Mesenchymal stem cell (in vitro differentiated cells and primary cell): Measurements from ENCODE around the gene KRT71. TPM values are rescaled to one million over a fixed set of nuclear protein-coding genes. Genes with fewer than 3 reads are reported as not detected.

Experiments used
- DNase-seq: peaks from one replicate; pipeline ENCODE4 v3.0.0-alpha.2; 2013
- H2AFZ ChIP-seq: one replicate; pipeline ENCODE4 v1.6.1; 2013; ENCODE audit warnings: low read depth, mild to moderate bottlenecking, control low read depth, inconsistent platforms, low read length, moderate library complexity
- H2AK5ac ChIP-seq: 2 replicates; pipeline ENCODE4 v1.6.1; 2013; ENCODE audit warnings: low read length, moderate library complexity, mild to moderate bottlenecking, inconsistent platforms; ENCODE audit not compliant: severe bottlenecking
- H2BK120ac ChIP-seq: one replicate; pipeline ENCODE4 v1.6.1; 2013; ENCODE audit warnings: low read depth, mild to moderate bottlenecking, inconsistent platforms, low read length, moderate library complexity
- H2BK12ac ChIP-seq, 2 experiments: one replicate each; pipeline ENCODE4 v1.6.1; 2013; ENCODE audit warnings: inconsistent platforms in 2 of 2, low read length in 2 of 2, mild to moderate bottlenecking in 2 of 2, moderate library complexity in 2 of 2, control low read depth in 1 of 2
- H2BK15ac ChIP-seq: one replicate; pipeline ENCODE4 v1.6.1; 2013; ENCODE audit warnings: mild to moderate bottlenecking, low read depth, inconsistent platforms; ENCODE audit not compliant: poor library complexity, severe bottlenecking
- H2BK5ac ChIP-seq: 2 replicates; pipeline ENCODE4 v1.6.1; 2013; ENCODE audit warnings: low read depth, mild to moderate bottlenecking, low read length, control low read depth, inconsistent platforms; ENCODE audit not compliant: poor library complexity, severe bottlenecking
- H3K14ac ChIP-seq, 2 experiments: one replicate each; pipeline ENCODE4 v1.6.1; 2013; ENCODE audit warnings: inconsistent platforms in 2 of 2, low read length in 2 of 2, control low read depth in 1 of 2, mild to moderate bottlenecking in 1 of 2, moderate library complexity in 1 of 2
- H3K18ac ChIP-seq, 2 experiments: one replicate each; pipeline ENCODE4 v1.6.1; 2013; ENCODE audit warnings: inconsistent platforms in 2 of 2, low read length in 2 of 2, control low read depth in 1 of 2, low read depth in 1 of 2, mild to moderate bottlenecking in 1 of 2
- H3K23ac ChIP-seq, 2 experiments: one replicate each; pipeline ENCODE4 v1.6.1; 2013; ENCODE audit warnings: inconsistent platforms in 2 of 2, low read length in 2 of 2, mild to moderate bottlenecking in 2 of 2, moderate library complexity in 2 of 2, control low read depth in 1 of 2
- H3K27ac ChIP-seq: 2 replicates; pipeline ENCODE4 v1.5.1; 2013; ENCODE audit warnings: mild to moderate bottlenecking, moderate library complexity, low read length, control low read depth, inconsistent platforms; ENCODE audit not compliant: poor library complexity, severe bottlenecking
- H3K27me3 ChIP-seq, 2 experiments: 2 replicates each; pipeline versions ENCODE4 v1.6.1 to v1.7.0; 2013; ENCODE audit warnings: low read length in 2 of 2, mild to moderate bottlenecking in 2 of 2, moderate library complexity in 2 of 2, control low read depth in 1 of 2, inconsistent platforms in 1 of 2; ENCODE audit not compliant: control insufficient read depth in 1 of 2, insufficient read depth in 1 of 2
- H3K36me3 ChIP-seq, 2 experiments: 2 replicates each; pipeline versions ENCODE4 v1.6.1 to v1.7.0; 2013; ENCODE audit warnings: low read length in 2 of 2, control low read depth in 1 of 2, inconsistent platforms in 1 of 2, low read depth in 1 of 2, mild to moderate bottlenecking in 1 of 2; ENCODE audit not compliant: insufficient read depth in 2 of 2, control insufficient read depth in 1 of 2
- H3K4ac ChIP-seq, 2 experiments: one replicate each; pipeline ENCODE4 v1.6.1; 2013; ENCODE audit warnings: inconsistent platforms in 2 of 2, low read length in 2 of 2, mild to moderate bottlenecking in 2 of 2, moderate library complexity in 2 of 2, control low read depth in 1 of 2, low read depth in 1 of 2
- H3K4me1 ChIP-seq: 2 replicates; pipeline ENCODE4 v1.6.1; 2013; ENCODE audit warnings: low read depth, low read length, control low read depth; ENCODE audit not compliant: control insufficient read depth, insufficient read depth
- H3K4me2 ChIP-seq: 2 replicates; pipeline ENCODE4 v1.6.1; 2013; ENCODE audit warnings: low read length, mild to moderate bottlenecking, inconsistent platforms; ENCODE audit not compliant: poor library complexity, severe bottlenecking
- H3K4me3 ChIP-seq, 2 experiments: 2 replicates each; pipeline versions ENCODE4 v1.5.1 to v1.7.0; 2013; ENCODE audit warnings: low read length in 2 of 2, mild to moderate bottlenecking in 2 of 2, control low read depth in 1 of 2, low read depth in 1 of 2; ENCODE audit not compliant: insufficient read depth in 1 of 2
- H3K79me1 ChIP-seq: replicated peaks from 2 replicates; pipeline ENCODE4 v1.6.1; 2013; ENCODE audit warnings: mild to moderate bottlenecking, control low read depth, low read length, inconsistent platforms; ENCODE audit not compliant: poor library complexity, severe bottlenecking
- H3K9ac ChIP-seq: 2 replicates; pipeline ENCODE4 v1.7.0; 2013; ENCODE audit warnings: mild to moderate bottlenecking, low read length, moderate library complexity
- H3K9me3 ChIP-seq: 2 replicates; pipeline ENCODE4 v1.7.0; 2013; ENCODE audit warnings: mild to moderate bottlenecking, low read length; ENCODE audit not compliant: control insufficient read depth
- H4K8ac ChIP-seq: one replicate; pipeline ENCODE4 v1.6.1; 2013; ENCODE audit warnings: inconsistent platforms, mild to moderate bottlenecking, low read length, moderate library complexity
- H4K91ac ChIP-seq: one replicate; pipeline ENCODE4 v1.6.1; 2013; ENCODE audit warnings: mild to moderate bottlenecking, low read length, inconsistent platforms
- WGBS: methylation state at CpG from one replicate; pipeline ENCODE4 v1.1.7; 2013; ENCODE audit warnings: mixed read lengths; 5-methylcytosine and 5-hydroxymethylcytosine counted together
- polyA plus RNA-seq, 2 experiments: library from polyadenylated mRNA; stranded (reverse); fragments of 200-250 nt; gene quantifications; one replicate each; pipeline ENCODE4 v1.2.3, GENCODE V29; 2013

Gene KRT71
- polyA plus RNA-seq (2013, experiment 1 of 2), result not detected
- not detected for polyA plus RNA-seq (2013, experiment 2 of 2)

DNA sequence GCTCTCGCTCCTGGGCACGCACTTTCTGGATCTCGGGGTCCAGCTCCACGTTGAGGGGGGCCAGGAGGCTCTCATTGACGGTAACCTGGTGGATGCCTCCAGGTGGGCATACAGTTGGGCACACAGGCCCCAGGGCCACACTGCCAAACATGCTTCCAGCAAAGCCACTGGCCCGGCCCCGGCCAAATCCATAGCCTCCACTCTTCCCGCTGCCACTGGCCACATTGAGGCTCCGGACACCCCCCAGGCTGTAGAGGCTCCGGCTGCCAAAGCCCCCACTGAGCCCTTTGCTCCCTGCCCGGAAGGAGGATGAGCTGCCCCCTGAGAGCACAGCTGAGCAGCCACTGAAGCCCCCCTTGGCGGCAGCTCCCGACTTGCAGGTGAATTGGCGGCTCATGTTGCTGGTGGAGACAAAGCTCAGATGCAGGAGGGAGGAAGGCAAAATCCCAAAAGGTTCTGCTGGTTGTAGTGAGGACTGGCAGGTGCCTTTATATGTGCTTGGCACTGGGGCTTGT, at the start of gene KRT71:
KRT71 (minus strand) TSS at position 465 of the 515 bp plus-strand sequence; CDS start at position 397, 68 bp downstream.
- no peak within 1 kb of the TSS for H3K18ac ChIP-seq
- peaks cover 30 to 88% of the 10 kb centered on the region in 2 experiments for H3K27me3 ChIP-seq
- no peak within 1 kb of the TSS for H4K91ac ChIP-seq
- no peak within 1 kb of the TSS for H2BK12ac ChIP-seq
- H4K8ac ChIP-seq, result no peak within 1 kb of the TSS
- no peaks in the 10 kb centered on the region for H3K4me1 ChIP-seq
- H3K4me2 ChIP-seq, result no peak within 1 kb of the TSS
- no peaks in the 10 kb centered on the region for H3K9me3 ChIP-seq
- WGBS, result 78% methylated on average over 14 of the region's 14 CpGs
- no peaks in the 10 kb centered on the region for H3K36me3 ChIP-seq
- no peak within 1 kb of the TSS for H3K4ac ChIP-seq
- no peak within 1 kb of the TSS for H3K23ac ChIP-seq
- DNase-seq, result no peak
- no peak within 1 kb of the TSS for H3K9ac ChIP-seq
- no peaks in the 10 kb centered on the region for H3K79me1 ChIP-seq
- H2BK15ac ChIP-seq, result no peak within 1 kb of the TSS
- H2AFZ ChIP-seq, result no peak within 1 kb of the TSS
- no peak within 1 kb of the TSS for H2AK5ac ChIP-seq
- H3K14ac ChIP-seq, result no peak within 1 kb of the TSS
- no peak within 1 kb of the TSS for H3K4me3 ChIP-seq
- no peak within 1 kb of the TSS for H2BK5ac ChIP-seq
- no peak within 1 kb of the TSS for H2BK120ac ChIP-seq
- H3K27ac ChIP-seq, result no peak within 1 kb of the TSS

DNA sequence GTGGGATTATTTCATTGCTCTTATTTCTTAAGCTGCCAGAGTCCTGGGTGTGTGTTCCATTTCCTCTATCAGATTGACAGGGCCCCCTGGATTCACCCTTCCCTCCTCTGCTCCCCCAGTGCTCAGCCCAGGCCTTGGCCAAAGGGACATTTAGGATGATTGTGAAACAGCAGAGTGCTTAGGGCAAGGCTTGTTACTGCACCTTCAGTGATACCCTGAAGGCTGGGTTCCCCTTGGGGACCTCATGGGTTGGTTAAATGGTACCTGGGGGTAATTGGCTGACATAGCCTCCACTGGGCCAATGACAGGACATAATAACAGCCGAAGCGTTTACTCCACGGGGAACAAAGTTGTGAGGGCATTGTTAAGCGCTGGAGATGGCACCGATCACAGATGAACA, 49.6 kb upstream of the KRT71 start:
- Histone ChIP-seq H3K36me3 (no peaks in the 10 kb centered on the region), H3K4me3 (no peak overlapping the region), H3K9me3 (no peaks in the 10 kb centered on the region), H3K4me1 (no peaks in the 10 kb centered on the region), H2AFZ (no peak overlapping the region), H3K9ac (no peak overlapping the region), H3K4me2 (no peak overlapping the region), H3K79me1 (no peaks in the 10 kb centered on the region), H3K23ac (no peak overlapping the region), H2BK12ac (no peak overlapping the region), H2AK5ac (no peak overlapping the region), H2BK5ac (no peak overlapping the region), H4K8ac (no peak overlapping the region), H3K27me3 (peaks cover 33 to 75% of the 10 kb centered on the region in 2 experiments), H4K91ac (no peak overlapping the region), H3K14ac (no peak overlapping the region), H2BK15ac (no peak overlapping the region), H3K18ac (no peak overlapping the region), H3K4ac (no peak overlapping the region), H3K27ac (no peak overlapping the region), H2BK120ac (no peak overlapping the region)
- 88% methylated on average over 5 of the region's 5 CpGs for WGBS
- no peak for DNase-seq

DNA sequence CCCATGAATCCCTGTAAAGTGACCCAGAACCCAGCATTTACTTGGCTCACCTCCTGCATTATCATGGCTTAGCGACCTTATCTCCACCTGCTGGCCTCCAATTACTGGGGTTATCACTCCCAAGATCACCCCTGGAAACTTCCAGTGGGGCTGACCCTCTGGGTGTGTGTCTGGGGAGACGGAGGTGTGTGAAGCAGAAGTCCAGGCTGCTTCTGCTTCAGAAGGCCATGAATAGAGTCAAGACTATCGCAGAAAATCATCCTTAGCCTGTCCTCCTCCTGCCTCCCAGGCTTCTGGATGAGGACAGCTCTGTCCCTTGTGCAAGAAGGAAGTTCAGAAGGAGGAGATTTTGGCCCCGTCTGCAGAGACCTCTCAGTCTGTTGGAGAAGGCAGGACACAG, 48.7 kb upstream of the KRT71 start:
- Histone ChIP-seq H3K9me3 (no peaks in the 10 kb centered on the region), H3K4me2 (no peak overlapping the region), H3K18ac (no peak overlapping the region), H3K79me1 (no peaks in the 10 kb centered on the region), H2BK12ac (no peak overlapping the region), H2AFZ (no peak overlapping the region), H3K14ac (no peak overlapping the region), H3K4me3 (no peak overlapping the region), H4K91ac (no peak overlapping the region), H3K9ac (no peak overlapping the region), H2BK120ac (no peak overlapping the region), H3K4me1 (no peaks in the 10 kb centered on the region), H3K4ac (no peak overlapping the region), H2BK5ac (no peak overlapping the region), H3K23ac (no peak overlapping the region), H3K36me3 (no peaks in the 10 kb centered on the region), H3K27ac (no peak overlapping the region), H3K27me3 (peaks cover 24 to 70% of the 10 kb centered on the region in 2 experiments), H2AK5ac (no peak overlapping the region), H4K8ac (no peak overlapping the region), H2BK15ac (no peak overlapping the region)
- DNase-seq, result no peak
- 86% methylated on average over 2 of the region's 4 CpGs for WGBS

DNA sequence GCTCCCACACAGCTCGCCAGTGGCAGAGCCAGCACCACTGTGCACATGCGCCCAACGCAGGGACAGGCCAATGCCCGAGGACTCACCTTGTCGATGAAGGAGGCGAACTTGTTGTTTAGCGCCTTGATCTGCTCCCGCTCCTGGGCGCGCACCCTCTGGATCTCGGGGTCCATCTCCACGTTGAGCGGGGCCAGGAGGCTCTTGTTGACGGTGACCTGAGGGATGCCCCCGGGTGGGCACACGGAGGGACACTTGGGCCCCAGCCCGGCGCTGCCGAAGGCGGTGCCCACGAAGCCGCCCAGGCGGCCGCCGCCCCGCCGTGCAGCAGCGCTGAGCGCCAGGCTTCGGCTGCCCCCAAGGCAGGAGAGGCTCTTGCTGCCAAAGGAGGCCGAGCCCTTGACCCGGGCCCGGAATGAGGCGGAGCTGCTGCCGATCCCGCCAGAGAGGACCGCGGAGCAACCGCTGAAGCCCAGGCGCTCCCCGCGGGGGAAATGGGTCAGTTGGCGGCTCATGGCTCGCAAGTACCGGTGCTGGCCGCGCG, 48.1 kb upstream of the KRT71 start, which contains the start of gene KRT72:
KRT72 (minus strand) TSS at position 523 of the 541 bp plus-strand sequence; CDS start at position 512, 11 bp downstream.
- no peak within 1 kb of the TSS for H4K8ac ChIP-seq
- no peak within 1 kb of the TSS for H2BK12ac ChIP-seq
- peaks cover 24 to 68% of the 10 kb centered on the region in 2 experiments for H3K27me3 ChIP-seq
- H2BK5ac ChIP-seq, result no peak within 1 kb of the TSS
- H2BK15ac ChIP-seq, result peak within 1 kb of the TSS; percentile 12
- no peak within 1 kb of the TSS for H3K9ac ChIP-seq
- no peak within 1 kb of the TSS for H3K14ac ChIP-seq
- no peak within 1 kb of the TSS for H4K91ac ChIP-seq
- H3K23ac ChIP-seq, result no peak within 1 kb of the TSS
- no peak within 1 kb of the TSS for H3K27ac ChIP-seq
- H3K4me1 ChIP-seq, result no peaks in the 10 kb centered on the region
- H3K79me1 ChIP-seq, result no peaks in the 10 kb centered on the region
- H2AK5ac ChIP-seq, result no peak within 1 kb of the TSS
- H3K18ac ChIP-seq, result no peak within 1 kb of the TSS
- 89% methylated on average over 48 of the region's 48 CpGs for WGBS
- no peak within 1 kb of the TSS for H2AFZ ChIP-seq
- H2BK120ac ChIP-seq, result no peak within 1 kb of the TSS
- H3K9me3 ChIP-seq, result no peaks in the 10 kb centered on the region
- no peak within 1 kb of the TSS for H3K4me3 ChIP-seq
- no peak within 1 kb of the TSS for H3K4me2 ChIP-seq
- DNase-seq, result no peak
- H3K36me3 ChIP-seq, result no peaks in the 10 kb centered on the region
- H3K4ac ChIP-seq, result no peak within 1 kb of the TSS
